ENCODE results near the gene TNRC18.

The TNRC18 gene

DNA sequence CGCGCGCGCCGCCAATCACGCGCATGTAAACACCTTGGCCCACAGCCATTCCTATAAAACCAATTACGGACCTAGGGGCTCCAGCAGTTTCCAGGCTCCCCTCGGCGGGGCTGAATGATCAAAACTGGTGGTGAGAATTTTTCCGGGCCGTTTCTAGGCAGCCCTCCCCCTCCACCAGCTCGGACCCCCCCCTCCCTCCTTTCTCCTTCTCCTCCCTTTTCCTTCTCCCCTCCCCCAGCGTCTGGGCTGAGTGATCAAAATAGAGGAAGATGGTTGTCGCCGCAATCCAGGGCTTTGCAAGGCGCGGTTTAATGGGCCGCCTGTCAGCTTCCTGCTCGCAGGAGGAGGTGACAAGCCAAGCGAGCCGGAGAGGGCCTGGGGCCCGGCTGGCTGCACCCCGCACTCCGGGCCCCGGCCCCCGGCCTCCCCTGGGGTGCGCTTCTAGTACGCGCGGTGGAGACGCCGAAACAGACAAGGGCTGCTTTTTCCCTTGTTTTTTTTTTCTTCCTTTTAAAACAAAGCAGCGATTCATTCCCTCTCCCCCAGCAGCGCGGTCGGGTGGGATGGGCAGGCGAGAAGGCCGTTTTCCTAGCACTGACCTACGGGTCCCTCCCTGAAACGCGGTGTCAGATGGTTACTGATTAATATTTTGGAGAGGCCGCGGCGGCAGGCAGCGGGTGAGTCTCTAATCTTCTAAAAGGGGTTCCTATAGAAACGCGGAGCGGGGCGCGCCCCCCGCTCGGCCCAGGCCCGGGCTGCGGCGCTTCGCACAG, 528 bp upstream of the TNRC18 start:
- Histone ChIP-seq H3K36me3 (ENCODE audit: insufficient read depth, low read length) (no peaks in the 10 kb centered on the region), H3K79me2 (ENCODE audit: insufficient read depth, low read length) (peaks cover 95% of the 10 kb centered on the region), H4K20me1 (ENCODE audit: insufficient read depth, low read length, poor library complexity, severe bottlenecking) (peaks cover 28% of the 10 kb centered on the region), H2AFZ (ENCODE audit: low read length) (no peak overlapping the region), H3K9me2 (replicated peaks; ENCODE audit: low read depth, low read length) (no peaks in the 10 kb centered on the region), H3F3A (ENCODE audit: low read depth) (no peaks in the 10 kb centered on the region), H3K9ac (ENCODE audit: low read depth, low read length, poor library complexity, severe bottlenecking) (peak overlapping the region; percentile 95), H3K4me3 (ENCODE audit: low read length, poor library complexity, severe bottlenecking) (peak overlapping the region; percentile 79), H3K4me2 (ENCODE audit: low read depth, low read length, poor library complexity, severe bottlenecking) (peak overlapping the region; percentile 89), H3K9me3 (ENCODE audit: insufficient read depth, low read depth, low read length) (no peaks in the 10 kb centered on the region), H3K4me1 (ENCODE audit: insufficient read depth, low read length, poor library complexity, severe bottlenecking) (peaks cover 15% of the 10 kb centered on the region), H3K27me3 (ENCODE audit: insufficient read depth, low read length, poor library complexity, severe bottlenecking) (peaks cover 5% of the 10 kb centered on the region)
- no peak for TF ChIP-seq EZH2phosphoT487 (IDR thresholded peaks at IDR 0.05; ENCODE audit: borderline replicate concordance)
- TF ChIP-seq, protein P1, sequence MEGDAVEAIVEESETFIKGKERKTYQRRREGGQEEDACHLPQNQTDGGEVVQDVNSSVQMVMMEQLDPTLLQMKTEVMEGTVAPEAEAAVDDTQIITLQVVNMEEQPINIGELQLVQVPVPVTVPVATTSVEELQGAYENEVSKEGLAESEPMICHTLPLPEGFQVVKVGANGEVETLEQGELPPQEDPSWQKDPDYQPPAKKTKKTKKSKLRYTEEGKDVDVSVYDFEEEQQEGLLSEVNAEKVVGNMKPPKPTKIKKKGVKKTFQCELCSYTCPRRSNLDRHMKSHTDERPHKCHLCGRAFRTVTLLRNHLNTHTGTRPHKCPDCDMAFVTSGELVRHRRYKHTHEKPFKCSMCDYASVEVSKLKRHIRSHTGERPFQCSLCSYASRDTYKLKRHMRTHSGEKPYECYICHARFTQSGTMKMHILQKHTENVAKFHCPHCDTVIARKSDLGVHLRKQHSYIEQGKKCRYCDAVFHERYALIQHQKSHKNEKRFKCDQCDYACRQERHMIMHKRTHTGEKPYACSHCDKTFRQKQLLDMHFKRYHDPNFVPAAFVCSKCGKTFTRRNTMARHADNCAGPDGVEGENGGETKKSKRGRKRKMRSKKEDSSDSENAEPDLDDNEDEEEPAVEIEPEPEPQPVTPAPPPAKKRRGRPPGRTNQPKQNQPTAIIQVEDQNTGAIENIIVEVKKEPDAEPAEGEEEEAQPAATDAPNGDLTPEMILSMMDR (conservative IDR thresholded peaks at IDR 0.05; ENCODE audit: low read length), result no peak

DNA sequence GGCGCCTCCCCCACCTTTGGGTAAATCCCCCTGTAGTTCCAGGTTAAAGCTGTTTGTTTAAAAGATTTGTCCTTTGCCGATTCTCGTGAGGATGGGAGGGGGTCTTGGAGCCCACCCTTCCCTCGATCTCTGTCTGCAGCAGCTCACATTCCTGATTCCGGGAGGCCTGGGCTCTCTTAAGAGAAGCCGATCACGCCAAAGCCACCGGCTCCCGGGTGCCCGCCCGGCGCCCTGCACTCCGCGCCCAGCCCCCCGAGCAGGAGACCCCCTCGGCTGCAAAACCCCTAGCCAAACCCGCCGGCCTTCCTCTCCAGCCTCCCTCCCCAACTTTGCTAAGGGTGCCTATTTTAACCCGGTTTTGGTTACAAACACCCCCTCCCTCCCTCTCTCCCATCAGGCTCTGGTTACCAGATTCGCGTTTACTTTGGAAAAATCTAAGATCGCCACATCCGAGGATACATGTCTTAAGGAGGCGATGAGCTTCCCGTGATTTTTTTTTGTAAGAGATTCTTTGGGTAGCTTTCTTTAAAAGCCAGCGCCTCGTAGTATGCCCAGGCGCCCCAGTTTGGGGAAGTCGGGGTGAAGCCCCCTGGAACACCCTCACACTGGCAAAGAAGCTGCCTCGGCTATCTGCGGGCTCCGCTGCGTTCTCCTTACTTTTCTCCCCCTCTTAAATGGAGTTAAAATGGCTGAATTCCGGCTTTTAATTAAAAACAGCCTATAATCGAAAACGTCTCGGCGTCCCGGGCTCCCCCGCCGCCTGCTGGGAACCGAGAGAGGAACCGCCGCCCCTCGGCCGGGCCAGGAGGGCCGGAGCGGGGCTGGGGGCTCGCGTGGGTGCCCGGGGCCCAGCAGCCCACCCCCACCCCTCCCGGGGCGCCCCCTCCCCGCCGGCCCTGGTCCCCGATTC, 983 bp downstream of the TNRC18 start:
- Histone ChIP-seq H3K27me3 (ENCODE audit: insufficient read depth, low read length, poor library complexity, severe bottlenecking) (peaks cover 5% of the 10 kb centered on the region), H2AFZ (ENCODE audit: low read length) (no peak overlapping the region), H3K79me2 (ENCODE audit: insufficient read depth, low read length) (peaks cover 95% of the 10 kb centered on the region), H3F3A (ENCODE audit: low read depth) (no peaks in the 10 kb centered on the region), H3K9me2 (replicated peaks; ENCODE audit: low read depth, low read length) (no peaks in the 10 kb centered on the region), H3K9ac (ENCODE audit: low read depth, low read length, poor library complexity, severe bottlenecking) (peak overlapping the region; percentile 99), H4K20me1 (ENCODE audit: insufficient read depth, low read length, poor library complexity, severe bottlenecking) (peaks cover 43% of the 10 kb centered on the region), H3K4me3 (ENCODE audit: low read length, poor library complexity, severe bottlenecking) (peak overlapping the region; percentile 98), H3K9me3 (ENCODE audit: insufficient read depth, low read depth, low read length) (no peaks in the 10 kb centered on the region), H3K36me3 (ENCODE audit: insufficient read depth, low read length) (no peaks in the 10 kb centered on the region), H3K4me2 (ENCODE audit: low read depth, low read length, poor library complexity, severe bottlenecking) (peak overlapping the region; percentile 84), H3K4me1 (ENCODE audit: insufficient read depth, low read length, poor library complexity, severe bottlenecking) (peaks cover 29% of the 10 kb centered on the region)
- TF ChIP-seq, protein P1 (conservative IDR thresholded peaks at IDR 0.05; ENCODE audit: low read length), result no peak
- TF ChIP-seq EZH2phosphoT487 (IDR thresholded peaks at IDR 0.05; ENCODE audit: borderline replicate concordance), result no peak

DNA sequence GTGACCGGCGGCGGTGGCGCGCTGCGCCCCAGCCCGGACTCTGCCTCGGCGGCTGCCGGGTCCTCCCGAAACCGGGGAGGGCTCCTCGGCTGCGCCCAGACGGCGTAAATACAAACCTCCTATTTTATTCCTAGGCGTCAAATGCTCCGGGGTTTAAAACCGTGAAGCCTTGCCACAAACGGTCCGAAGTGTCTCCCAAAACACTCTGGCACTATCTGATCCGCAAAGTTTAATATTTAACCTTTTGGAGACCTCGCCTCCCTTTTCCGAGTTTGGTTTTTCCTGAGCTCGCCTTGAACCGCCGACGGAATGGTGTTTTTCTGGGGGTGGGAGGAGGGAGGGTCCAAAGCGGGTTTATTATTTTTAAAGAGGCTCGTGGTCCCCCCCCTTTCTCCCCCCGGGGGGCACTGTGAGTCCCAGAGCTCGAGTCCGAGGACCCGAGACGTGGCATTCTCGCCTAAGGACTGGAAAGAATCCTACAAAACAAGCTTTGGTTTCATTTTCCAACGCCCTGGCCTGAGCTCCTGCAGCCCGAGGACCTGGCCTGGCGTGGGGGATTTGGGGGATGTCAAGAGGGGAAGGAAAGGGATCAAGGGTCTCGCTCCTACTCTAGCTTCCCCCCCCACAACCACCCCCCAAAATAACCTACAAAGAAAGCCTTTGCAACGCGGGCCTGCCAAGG, 1.8 kb downstream of the TNRC18 start:
- Histone ChIP-seq H3K9me2 (replicated peaks; ENCODE audit: low read depth, low read length) (no peaks in the 10 kb centered on the region), H3K9ac (ENCODE audit: low read depth, low read length, poor library complexity, severe bottlenecking) (peak overlapping the region; percentile 99), H3K79me2 (ENCODE audit: insufficient read depth, low read length) (peaks cover 95% of the 10 kb centered on the region), H3F3A (ENCODE audit: low read depth) (no peaks in the 10 kb centered on the region), H3K9me3 (ENCODE audit: insufficient read depth, low read depth, low read length) (no peaks in the 10 kb centered on the region), H2AFZ (ENCODE audit: low read length) (no peak overlapping the region), H3K27me3 (ENCODE audit: insufficient read depth, low read length, poor library complexity, severe bottlenecking) (peaks cover 5% of the 10 kb centered on the region), H3K36me3 (ENCODE audit: insufficient read depth, low read length) (no peaks in the 10 kb centered on the region), H4K20me1 (ENCODE audit: insufficient read depth, low read length, poor library complexity, severe bottlenecking) (peaks cover 51% of the 10 kb centered on the region), H3K4me1 (ENCODE audit: insufficient read depth, low read length, poor library complexity, severe bottlenecking) (peaks cover 32% of the 10 kb centered on the region), H3K4me3 (ENCODE audit: low read length, poor library complexity, severe bottlenecking) (peak overlapping the region; percentile 98), H3K4me2 (ENCODE audit: low read depth, low read length, poor library complexity, severe bottlenecking) (peak overlapping the region; percentile 84)
- TF ChIP-seq EZH2phosphoT487 (IDR thresholded peaks at IDR 0.05; ENCODE audit: borderline replicate concordance), result no peak
- TF ChIP-seq, protein P1 (conservative IDR thresholded peaks at IDR 0.05; ENCODE audit: low read length), result no peak
